Endothelial cell of umbilical vein (primary cell): Measurements from ENCODE around the gene RIMKLB. TPM values are rescaled to one million over a fixed set of nuclear protein-coding genes. Genes with fewer than 3 reads are reported as not detected.

Source experiments
- BruUV-seq: library from RNA; stranded (reverse); fragments of 400-500 nt; replicated peaks from 2 replicates; lab custom pipeline; 2021; lab: Mats Ljungman, UMichigan
- CTCF ChIA-PET: fragments of 300-600, 350-600 bp; sonication (Branson Sonifier 250); formaldehyde crosslinking; loops from one replicate; lab custom pipeline; 2021; ENCODE audit warnings: antibody characterized with exemption, inconsistent platforms; lab: Charles Lee
- POLR2A ChIA-PET: fragments of 300-600, 350-600 bp; sonication (Branson Sonifier 250); formaldehyde crosslinking; loops from one replicate; lab custom pipeline; 2021; ENCODE audit warnings: antibody characterized with exemption, inconsistent platforms; lab: Charles Lee
- DNase-seq: peaks from one replicate; pipeline ENCODE4 v3.0.0-alpha.2; 2011; ENCODE audit warnings: low read depth, low spot score
- FAIRE-seq: peaks from 2 replicates; lab custom pipeline; 2011; peaks lifted over from hg19 to GRCh38; lab: Jason Lieb, UNC
- H2AFZ ChIP-seq: 2 replicates; pipeline ENCODE4 v1.6.0; 2012; ENCODE audit warnings: low read depth, low read length, control low read depth, inconsistent platforms
- H3K27ac ChIP-seq: 2 replicates; pipeline ENCODE4 v1.5.1; 2011; ENCODE audit warnings: low read depth, mild to moderate bottlenecking, control low read depth, low read length, moderate library complexity; ENCODE audit not compliant: insufficient read depth
- H3K27me3 ChIP-seq, 2 experiments: 2 replicates each; pipeline versions ENCODE4 v1.6.0 to v1.6.1; 2011; ENCODE audit warnings: low read length in 2 of 2, mixed read lengths in 1 of 2; ENCODE audit not compliant: control insufficient read depth in 2 of 2, insufficient read depth in 2 of 2
- H3K36me3 ChIP-seq, 2 experiments: 2 replicates in 1 of 2; 3 replicates in 1 of 2; pipeline ENCODE4 v1.5.1; 2011; ENCODE audit warnings: low read length in 2 of 2, mild to moderate bottlenecking in 1 of 2, moderate library complexity in 1 of 2; ENCODE audit not compliant: control insufficient read depth in 2 of 2, insufficient read depth in 2 of 2; ENCODE audit errors: extremely low read depth in 1 of 2
- H3K4me1 ChIP-seq: 3 replicates; pipeline ENCODE4 v1.5.1; 2011; ENCODE audit warnings: mild to moderate bottlenecking, low read length; ENCODE audit not compliant: control insufficient read depth, insufficient read depth; ENCODE audit errors: extremely low read depth
- H3K4me2 ChIP-seq: 2 replicates; pipeline ENCODE4 v1.6.1; 2011; ENCODE audit warnings: low read length, control low read depth, mixed read lengths; ENCODE audit not compliant: insufficient read depth
- H3K4me3 ChIP-seq, 3 experiments: fragments of 200-600 bp in 1 of 3; sonication (generic), shearing (Covaris generic) in 1 of 3; replicated peaks in 1 of 3; 2 replicates each; pipeline ENCODE4 v1.5.1; 2011 to 2016; ENCODE audit warnings: control low read depth in 3 of 3, low read length in 3 of 3, mild to moderate bottlenecking in 2 of 3, inconsistent platforms in 1 of 3, low read depth in 1 of 3, moderate library complexity in 1 of 3; ENCODE audit not compliant: insufficient read depth in 1 of 3
- H3K79me2 ChIP-seq: 2 replicates; pipeline ENCODE4 v1.6.0; 2012; ENCODE audit warnings: low read length, inconsistent platforms; ENCODE audit not compliant: control insufficient read depth, insufficient read depth
- H3K9ac ChIP-seq: replicated peaks from 2 replicates; pipeline ENCODE3; 2011; ENCODE audit warnings: low read length, control low read depth; ENCODE audit not compliant: insufficient read depth; ENCODE audit errors: extremely low read depth
- H3K9me1 ChIP-seq: replicated peaks from 3 replicates; pipeline ENCODE4 v1.6.0; 2011; ENCODE audit warnings: mild to moderate bottlenecking, low read length; ENCODE audit not compliant: control insufficient read depth, insufficient read depth; ENCODE audit errors: extremely low read depth
- H3K9me3 ChIP-seq: replicated peaks from 2 replicates; pipeline ENCODE4 v1.5.1; 2012; ENCODE audit warnings: low read length, inconsistent platforms; ENCODE audit not compliant: control insufficient read depth, insufficient read depth
- H4K20me1 ChIP-seq: replicated peaks from 2 replicates; pipeline ENCODE3; 2011; ENCODE audit warnings: mild to moderate bottlenecking, low read length; ENCODE audit not compliant: control insufficient read depth, insufficient read depth; ENCODE audit errors: extremely low read depth
- EZH2 ChIP-seq: IDR thresholded peaks from 2 replicates; pipeline ENCODE4 v1.6.1; 2012; ENCODE audit warnings: borderline replicate concordance, low read depth, mild to moderate bottlenecking, moderate library complexity, low read length, inconsistent platforms; ENCODE audit not compliant: severe bottlenecking
- FOS ChIP-seq: IDR thresholded peaks from 2 replicates; pipeline ENCODE4 v1.6.1; 2011; ENCODE audit warnings: mild to moderate bottlenecking, low read length, moderate library complexity, borderline replicate concordance; ENCODE audit not compliant: insufficient read depth
- GATA2 ChIP-seq: IDR thresholded peaks from 2 replicates; pipeline ENCODE4 v1.7.0; 2011; ENCODE audit warnings: low read depth, mild to moderate bottlenecking, moderate library complexity, mixed read lengths, low read length; ENCODE audit not compliant: insufficient read length, insufficient read depth
- JUN ChIP-seq: IDR thresholded peaks from 2 replicates; pipeline ENCODE4 v1.6.1; 2011; ENCODE audit warnings: borderline replicate concordance, low read depth; ENCODE audit not compliant: insufficient read length, insufficient read depth
- MYC ChIP-seq: IDR thresholded peaks from one replicate; pipeline ENCODE4 v1.6.1; 2011; ENCODE audit warnings: mild to moderate bottlenecking, low read depth, low read length
- POLR2A ChIP-seq: IDR thresholded peaks from 2 replicates; pipeline ENCODE4 v1.6.1; 2012; ENCODE audit warnings: low read depth, mild to moderate bottlenecking, control low read depth, low read length
- POLR2AphosphoS5 ChIP-seq: IDR thresholded peaks from 2 replicates; pipeline ENCODE4 v1.6.1; 2012; ENCODE audit warnings: low read depth, mild to moderate bottlenecking, control low read depth, low read length, moderate library complexity; ENCODE audit not compliant: insufficient read depth
- dilution Hi-C: fragments of 300-500 bp; cut with MboI; formaldehyde crosslinking; loops from one replicate; pipeline ENCODE4 v1.15.0; 2019; ENCODE audit warnings: low sequenced_read_pairs; ENCODE audit not compliant: extremely low pct_ligation_motif_present
- intact Hi-C: fragments of 100-400 bp; cut with micrococcal nuclease; formaldehyde crosslinking; loops from one replicate; pipeline ENCODE4 v1.10.0; 2022
- polyA plus RNA-seq, 4 experiments: library from polyadenylated mRNA; depleted of rRNA in 3 of 4; stranded (reverse) in 3 of 4; unstranded in 1 of 4; fragments of >200 nt; gene quantifications; 2 replicates each; pipeline versions ENCODE4 v1.2.1 to v1.2.3, GENCODE V29; 2011 to 2012; ENCODE audit warnings: missing spikeins in 1 of 4
- total RNA-seq: library from RNA; stranded (reverse); gene quantifications from 2 replicates; pipeline ENCODE4 v1.2.3, GENCODE V29; 2021
- TF ChIP-seq, protein P1 (sequence below): IDR thresholded peaks from 2 replicates; pipeline ENCODE4 v1.6.1; 2011; ENCODE audit not compliant: insufficient read depth, insufficient read length
- TF ChIP-seq, protein P2 (sequence below), 2 donors: IDR thresholded peaks; 1 replicate in 1 of 2; 2 replicates in 1 of 2; pipeline ENCODE4 v1.5.1; 2011; ENCODE audit warnings: low read length in 2 of 2, mild to moderate bottlenecking in 2 of 2, moderate library complexity in 2 of 2, control low read depth in 1 of 2, inconsistent platforms in 1 of 2, low read depth in 1 of 2; ENCODE audit not compliant: insufficient read depth in 1 of 2; ENCODE audit errors: extremely low read depth in 1 of 2

The RIMKLB gene
- total and polyA plus RNA-seq, 2 donors (not counting 3 experiments of a cell fraction or from before 2014, with no cell fraction given): 35.5 to 64.3 TPM

DNA sequence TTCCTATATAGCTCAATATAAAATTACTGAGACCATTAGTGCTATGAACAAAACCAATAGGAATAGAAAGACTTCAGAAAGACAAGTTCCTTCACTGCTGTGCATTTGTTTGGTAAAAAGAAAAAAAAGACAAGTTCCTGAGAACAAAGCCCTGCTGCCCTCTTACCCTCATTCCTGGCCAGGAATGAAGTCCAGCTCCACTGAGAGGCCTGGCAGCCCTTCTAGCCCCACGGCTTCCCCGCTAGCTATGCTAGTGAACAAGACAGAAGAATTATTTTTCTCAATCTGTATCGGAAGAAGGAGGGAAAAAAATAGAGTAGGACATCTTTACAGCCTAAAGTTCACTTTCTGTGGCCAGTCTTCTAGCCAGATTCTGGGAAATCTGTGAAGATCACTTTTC is 36.8 kb upstream of the RIMKLB start:
- POLR2A ChIA-PET: no interaction called here
- H4K20me1 ChIP-seq: no peaks in the 10 kb centered on the region
- no peaks in the 10 kb centered on the region for H3K9me3 ChIP-seq
- FAIRE-seq (no peak), DNase-seq (peak; percentile 26)
- H3K4me2 ChIP-seq: no peak overlapping the region
- TF ChIP-seq FOS (no peak), EZH2 (no peak), POLR2A (no peak), JUN (no peak), MYC (no peak), POLR2AphosphoS5 (no peak), GATA2 (no peak)
- TF ChIP-seq, protein P1, sequence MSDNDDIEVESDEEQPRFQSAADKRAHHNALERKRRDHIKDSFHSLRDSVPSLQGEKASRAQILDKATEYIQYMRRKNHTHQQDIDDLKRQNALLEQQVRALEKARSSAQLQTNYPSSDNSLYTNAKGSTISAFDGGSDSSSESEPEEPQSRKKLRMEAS: no peak
- TF ChIP-seq, protein P2, sequence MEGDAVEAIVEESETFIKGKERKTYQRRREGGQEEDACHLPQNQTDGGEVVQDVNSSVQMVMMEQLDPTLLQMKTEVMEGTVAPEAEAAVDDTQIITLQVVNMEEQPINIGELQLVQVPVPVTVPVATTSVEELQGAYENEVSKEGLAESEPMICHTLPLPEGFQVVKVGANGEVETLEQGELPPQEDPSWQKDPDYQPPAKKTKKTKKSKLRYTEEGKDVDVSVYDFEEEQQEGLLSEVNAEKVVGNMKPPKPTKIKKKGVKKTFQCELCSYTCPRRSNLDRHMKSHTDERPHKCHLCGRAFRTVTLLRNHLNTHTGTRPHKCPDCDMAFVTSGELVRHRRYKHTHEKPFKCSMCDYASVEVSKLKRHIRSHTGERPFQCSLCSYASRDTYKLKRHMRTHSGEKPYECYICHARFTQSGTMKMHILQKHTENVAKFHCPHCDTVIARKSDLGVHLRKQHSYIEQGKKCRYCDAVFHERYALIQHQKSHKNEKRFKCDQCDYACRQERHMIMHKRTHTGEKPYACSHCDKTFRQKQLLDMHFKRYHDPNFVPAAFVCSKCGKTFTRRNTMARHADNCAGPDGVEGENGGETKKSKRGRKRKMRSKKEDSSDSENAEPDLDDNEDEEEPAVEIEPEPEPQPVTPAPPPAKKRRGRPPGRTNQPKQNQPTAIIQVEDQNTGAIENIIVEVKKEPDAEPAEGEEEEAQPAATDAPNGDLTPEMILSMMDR (IDR thresholded peaks at IDR 0.05; ENCODE audit: extremely low read depth in 1 of 2, insufficient read depth in 1 of 2, low read depth in 1 of 2, low read length in 2 of 2): no peak
- H3K27ac ChIP-seq: no peak overlapping the region
- H2AFZ ChIP-seq: no peak overlapping the region
- H3K9ac ChIP-seq: no peak overlapping the region
- no TSS peak for BruUV-seq
- intact Hi-C loops: no loop called here
- peaks cover 2 to 9% of the 10 kb centered on the region in 2 experiments for H3K27me3 ChIP-seq
- H3K4me1 ChIP-seq: no peaks in the 10 kb centered on the region
- no peak overlapping the region for H3K4me3 ChIP-seq
- H3K36me3 ChIP-seq: no peaks in the 10 kb centered on the region
- no peaks in the 10 kb centered on the region for H3K79me2 ChIP-seq
- no peaks in the 10 kb centered on the region for H3K9me1 ChIP-seq
- CTCF ChIA-PET: interaction anchor here (0.7 to 2.0 kb wide), 8 partner anchors 15 to 389 kb away, joined by 3 to 13 read pairs (median 4); no protein-coding TSS in a partner anchor
- dilution Hi-C loops: no loop called here
